Right renal pelvis (tissue), 4 donors: Measurements from ENCODE around the gene SAMD13. TPM values are rescaled to one million over a fixed set of nuclear protein-coding genes. Genes with fewer than 3 reads are reported as not detected.

Experiments
- DNase-seq, 4 donors: peaks; one replicate each; pipeline ENCODE4 v3.0.0-alpha.2; 2013; ENCODE audit warnings: low read depth in 4 of 4, low spot score in 3 of 4, missing footprints in 1 of 4
- polyA plus RNA-seq, 4 donors: library from polyadenylated mRNA; unstranded; fragments of 120-200 nt; gene quantifications; one replicate each; pipeline ENCODE4 v1.2.1, GENCODE V29; 2013; ENCODE audit not compliant: insufficient read length in 4 of 4

SAMD13 gene
- 1 to 10 TPM; 6.0 to 8.1 (median 6.7) TPM for polyA plus RNA-seq

DNA sequence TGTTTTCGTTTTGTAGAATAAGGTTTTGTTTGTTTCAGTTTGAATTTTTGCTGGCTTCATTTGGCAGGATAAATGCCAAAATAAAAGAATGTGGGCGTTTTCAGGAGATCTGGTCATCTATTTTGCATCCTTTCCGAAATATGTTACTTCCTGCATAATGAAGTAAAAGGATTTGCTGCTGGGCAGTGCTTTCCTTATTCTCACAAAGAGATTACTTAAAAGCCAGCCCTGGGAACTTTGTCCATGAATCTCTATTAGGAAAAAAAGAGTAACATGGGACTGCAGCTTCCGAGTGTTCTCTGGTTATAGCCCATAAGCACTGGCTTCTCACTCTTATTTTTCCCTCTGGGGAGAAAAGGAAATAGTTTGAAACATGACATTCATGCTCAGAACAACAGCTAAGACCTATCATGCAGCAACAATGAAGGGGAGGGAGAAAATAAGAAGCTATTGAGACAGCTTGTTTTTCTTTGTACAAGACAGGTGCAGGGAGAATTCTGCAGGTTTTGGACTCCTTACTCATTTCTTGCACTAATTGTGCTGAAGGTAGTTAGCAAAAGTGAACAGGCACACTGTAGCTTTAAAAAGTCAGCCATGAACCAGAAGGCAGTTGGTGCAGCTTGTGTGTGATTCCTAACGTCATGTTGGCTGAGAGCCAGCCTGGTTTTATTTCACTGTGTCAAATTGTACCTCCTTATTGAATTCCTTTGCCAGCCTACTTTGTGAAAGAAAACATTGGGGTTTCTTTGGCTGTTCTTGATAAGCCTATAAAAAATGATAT is at the start of gene SAMD13:
TSS of gene SAMD13 (plus strand) at position 705 of the 781 bp plus-strand sequence. CDS start 1,527 bp downstream, outside the sequence.
- DNase-seq: peak; percentile 77 to 87 (median 83)

DNA sequence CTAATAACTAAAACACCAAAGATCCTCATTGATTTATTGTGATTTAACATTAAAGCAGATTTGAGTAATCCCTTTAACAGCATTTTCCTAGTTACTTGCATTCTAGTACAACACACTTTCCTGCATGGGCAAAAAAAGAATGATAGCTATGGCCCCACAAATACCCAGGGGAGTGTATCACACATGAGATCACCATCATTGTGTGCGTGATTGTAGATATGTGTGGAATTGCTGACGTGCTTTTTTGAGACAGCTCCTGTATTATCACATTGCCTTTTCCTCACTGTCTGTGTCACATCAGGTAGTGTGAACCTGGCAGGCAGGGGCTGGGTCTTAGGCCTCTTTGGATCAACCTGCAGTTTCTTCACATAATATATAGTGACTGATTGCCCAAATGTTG is 48.5 kb upstream of the SAMD13 start:
- DNase-seq: no peak

DNA sequence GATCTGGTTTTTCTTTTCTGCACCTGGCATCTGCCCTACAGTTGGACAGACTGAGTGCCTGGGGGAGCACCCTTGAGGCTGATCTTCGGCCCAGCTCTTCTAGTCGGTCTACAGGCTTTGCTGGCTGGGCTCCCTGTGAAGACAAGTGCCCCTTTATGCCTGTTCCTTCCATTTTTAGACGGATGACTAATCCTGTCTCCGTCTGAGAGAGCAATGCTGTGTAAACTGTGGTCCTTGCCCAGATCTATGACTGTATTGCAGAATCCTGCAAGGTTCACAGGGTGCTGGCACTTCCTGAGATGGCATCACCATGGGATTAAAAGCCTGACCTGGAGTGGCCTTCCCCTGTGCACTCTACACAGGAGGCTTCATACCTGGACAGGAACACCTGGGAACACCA is 47.6 kb upstream of the SAMD13 start:
- DNase-seq: no peak

GRCh38 chr1:84254703-84255238 is 46.7 kb upstream of the SAMD13 start:
- DNase-seq: no peak

DNA sequence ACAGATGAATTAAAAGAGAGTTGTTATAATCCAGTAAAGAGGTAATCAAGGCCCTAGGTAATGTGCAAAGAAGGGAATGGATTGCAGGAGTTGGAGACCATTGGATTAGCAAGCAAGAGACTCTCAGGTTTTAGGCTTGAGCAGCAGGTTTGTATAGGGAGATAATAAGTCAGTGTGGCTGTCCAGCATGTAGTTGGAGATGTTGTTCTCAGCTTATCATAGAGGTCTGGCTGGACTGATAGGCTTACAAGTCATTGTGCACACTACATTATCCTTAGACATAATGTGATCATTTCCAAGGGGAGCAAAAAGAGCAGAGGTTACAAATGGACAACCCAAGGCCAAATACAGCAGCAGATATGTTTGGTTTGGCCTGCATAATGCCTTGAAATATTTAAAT is 45.9 kb upstream of the SAMD13 start:
- DNase-seq: no peak

DNA sequence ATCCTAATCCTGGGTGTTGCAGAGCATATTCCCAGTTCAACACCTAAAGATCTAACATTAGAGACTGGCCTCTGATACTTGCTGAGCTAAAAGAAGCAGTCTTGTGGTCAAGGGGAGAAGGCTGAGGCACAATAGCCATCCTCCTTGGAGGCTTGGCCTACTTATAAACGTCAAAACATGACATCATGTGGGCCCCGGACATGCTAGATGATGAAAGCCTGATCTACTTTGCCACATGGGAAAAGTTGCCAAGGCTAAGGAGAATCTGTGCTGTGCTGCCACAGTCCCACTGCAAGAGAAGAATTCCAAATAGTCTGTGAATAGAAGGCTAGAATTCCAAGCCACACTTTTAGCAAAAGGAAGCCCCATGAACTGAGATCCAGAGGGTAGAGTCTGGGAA is 43.9 kb upstream of the SAMD13 start:
- DNase-seq: no peak

DNA sequence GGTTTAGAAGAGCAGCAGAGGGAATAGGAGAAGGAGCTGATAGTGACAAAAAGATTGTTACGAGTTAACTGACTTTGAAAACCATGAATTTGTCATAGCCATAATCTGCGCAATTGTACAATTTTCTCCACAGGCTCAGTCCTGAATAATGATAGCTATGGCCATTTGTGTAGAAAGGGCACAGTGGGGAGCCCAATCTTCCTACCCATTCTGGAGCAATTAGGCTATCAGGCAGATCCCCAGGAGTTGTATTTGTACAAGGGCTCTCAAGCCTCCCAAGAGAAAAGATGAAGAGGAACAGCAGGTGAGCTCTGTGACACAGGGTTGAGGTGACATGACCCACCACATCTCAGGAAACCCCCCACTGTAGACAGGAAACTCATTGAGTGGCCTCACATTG is 42.1 kb upstream of the SAMD13 start:
- DNase-seq: no peak

GRCh38 chr1:84259989-84260388 is 41.5 kb upstream of the SAMD13 start:
- DNase-seq: no peak

DNA sequence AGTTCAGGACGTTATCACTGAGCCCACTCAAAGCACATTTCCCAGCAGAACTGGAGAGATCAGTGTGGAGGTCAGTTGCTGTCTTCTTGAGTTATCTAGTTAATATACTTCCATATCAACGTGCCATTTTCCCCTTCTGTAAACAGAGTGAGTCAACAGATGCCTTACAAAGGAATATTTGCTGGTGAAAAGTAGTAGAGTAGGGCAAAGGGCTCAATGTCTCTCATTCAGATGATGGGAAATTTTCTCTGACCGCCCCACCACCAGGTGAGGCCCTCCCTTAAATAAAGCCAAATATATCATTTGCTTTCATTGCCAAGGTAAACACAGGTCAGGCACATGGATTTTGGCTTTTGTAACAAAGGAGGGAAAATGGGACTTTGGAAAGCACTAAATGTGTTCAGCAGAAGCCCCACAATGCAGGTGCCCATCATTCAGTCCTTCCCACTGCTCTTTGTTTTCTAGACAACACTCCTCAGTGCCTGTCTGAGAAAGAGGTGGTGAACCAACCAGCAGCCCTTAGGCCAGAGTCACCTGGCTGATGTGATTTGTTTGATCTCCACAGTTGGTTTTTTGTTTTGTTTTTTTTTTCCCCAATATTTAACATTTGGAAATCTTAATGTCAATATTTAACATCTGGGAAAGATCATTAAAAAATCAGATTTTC is 40.5 kb upstream of the SAMD13 start:
- DNase-seq: no peak

GRCh38 chr1:84264961-84265360 is 36.5 kb upstream of the SAMD13 start:
- DNase-seq: no peak

DNA sequence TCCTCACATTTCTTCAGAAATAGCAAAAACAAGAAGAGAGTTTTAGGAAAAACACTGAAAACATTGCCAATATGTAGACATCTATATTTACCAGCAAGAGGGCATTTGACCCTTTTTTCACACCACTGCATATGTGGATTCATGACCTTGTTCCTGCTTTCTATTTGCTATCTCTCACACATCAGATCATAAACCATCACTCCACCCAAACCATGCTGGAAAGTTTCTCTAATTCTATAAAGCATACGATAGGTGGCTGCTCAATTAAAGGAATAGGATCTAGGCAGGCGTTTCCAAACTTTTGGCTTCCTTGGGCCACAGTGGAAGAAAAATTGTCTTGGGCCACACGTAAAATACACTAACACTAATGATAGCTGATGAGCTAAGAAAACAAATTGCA is 35.6 kb upstream of the SAMD13 start:
- no peak for DNase-seq

- no peak for DNase-seq
These were observed 34.8 kb upstream of the SAMD13 start for GRCh38 chr1:84266748-84267147.

- no peak for DNase-seq
These were observed 34.0 kb upstream of the SAMD13 start for GRCh38 chr1:84267476-84267875.

DNA sequence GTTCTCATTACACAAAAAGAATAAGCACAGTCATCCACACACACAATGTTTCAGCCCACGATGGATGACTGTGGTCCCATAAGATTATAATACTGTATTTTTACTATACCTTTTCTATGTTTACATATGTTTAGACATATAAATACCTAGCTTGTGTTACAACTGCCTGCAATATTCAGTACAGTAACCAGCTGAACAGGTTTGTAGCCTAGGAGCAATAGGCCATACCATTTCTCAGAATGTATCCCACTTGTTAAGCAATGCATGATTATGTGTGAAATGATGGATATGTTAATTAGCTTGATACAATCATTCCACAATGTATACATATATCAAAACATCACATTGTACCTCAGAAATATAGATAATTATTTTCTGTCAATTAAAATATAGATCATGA is 33.2 kb upstream of the SAMD13 start:
- DNase-seq: no peak

- no peak for DNase-seq
These were observed 32.2 kb upstream of the SAMD13 start for GRCh38 chr1:84269306-84269705.

DNA sequence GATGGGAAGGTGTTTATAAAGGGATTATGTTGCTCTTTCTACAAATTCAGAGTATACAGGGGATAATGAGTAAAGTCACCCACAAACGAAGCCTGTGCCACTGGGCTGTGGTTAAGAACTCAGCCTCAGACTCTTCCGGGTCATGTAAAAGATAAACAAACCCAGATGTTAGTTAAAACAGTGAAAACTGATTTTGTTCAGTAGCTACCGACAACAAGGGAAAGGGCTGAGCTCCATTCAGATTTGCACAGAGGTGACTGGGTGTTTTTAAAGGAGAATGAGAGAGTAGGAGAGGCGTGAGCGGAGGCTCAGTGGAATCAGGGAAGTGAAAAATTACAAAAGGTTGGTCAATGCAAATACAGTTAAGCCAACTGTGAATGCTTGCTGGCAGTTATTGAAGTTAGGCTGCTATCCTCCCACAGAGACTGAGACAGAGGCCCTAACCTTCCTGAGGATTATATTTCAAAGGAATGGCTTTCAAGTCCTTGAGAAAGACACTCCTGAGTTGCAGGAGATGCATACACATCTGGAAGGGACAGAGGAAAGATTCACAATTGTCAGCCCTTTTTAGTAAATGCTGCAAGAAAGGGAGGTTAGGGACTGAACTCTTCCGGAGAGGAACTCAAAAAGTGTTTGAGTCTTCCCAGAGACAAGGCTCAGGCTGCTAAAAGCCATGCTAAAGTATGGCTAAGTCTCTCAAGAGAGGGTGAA is 29.9 kb upstream of the SAMD13 start:
- peak in 3 of 4 donors; percentile 16 to 36 (median 20) for DNase-seq

- no peak for DNase-seq
These were observed 29.1 kb upstream of the SAMD13 start for GRCh38 chr1:84272401-84272800.

GRCh38 chr1:84277343-84278059 is 24.0 kb upstream of the SAMD13 start:
- DNase-seq: no peak

DNA sequence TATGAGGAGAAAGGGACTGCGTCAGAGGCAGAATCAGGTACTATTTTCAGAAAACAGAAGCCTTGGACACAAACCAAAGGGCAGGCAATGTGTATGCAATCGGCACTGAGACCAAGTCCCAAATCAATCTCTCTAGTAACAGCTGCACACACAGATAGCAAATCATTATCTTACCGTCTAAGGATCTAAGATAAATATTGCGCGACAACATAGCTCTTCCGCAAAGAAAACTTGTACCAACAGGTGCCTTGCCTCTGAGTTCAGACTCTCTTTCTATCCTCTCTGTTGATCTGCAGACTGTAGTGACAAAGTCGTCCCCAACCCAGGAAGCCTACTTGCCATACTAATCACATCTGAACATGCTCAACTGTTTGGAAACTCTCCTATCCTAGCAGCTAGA is 22.6 kb upstream of the SAMD13 start:
- no peak for DNase-seq

GRCh38 chr1:84280912-84281311 is 20.6 kb upstream of the SAMD13 start:
- no peak for DNase-seq
